Liver (tissue), 9 donors: Measurements from ENCODE around the gene NRDC. TPM values are rescaled to one million over a fixed set of nuclear protein-coding genes. Genes with fewer than 3 reads are reported as not detected.
"Not testable (repeated sequence)": the region's sequence is repeated elsewhere in the genome, so short reads cannot be mapped to it uniquely, and the experiment has no call there.

Experiments
- DNase-seq: peaks from one replicate; pipeline ENCODE4 v3.0.0-alpha.2; 2017; ENCODE audit warnings: low spot score
- H3K27ac ChIP-seq, 2 donors: one replicate each; pipeline ENCODE4 v1.7.0; 2013; ENCODE audit warnings: inconsistent platforms in 2 of 2, low read length in 2 of 2, control low read depth in 1 of 2, low read depth in 1 of 2, mild to moderate bottlenecking in 1 of 2
- H3K27me3 ChIP-seq, 4 donors: one replicate each; pipeline versions ENCODE4 v1.6.1 to v1.7.0; 2013; ENCODE audit warnings: low read length in 3 of 4, inconsistent platforms in 1 of 4, mild to moderate bottlenecking in 1 of 4, moderate library complexity in 1 of 4; ENCODE audit not compliant: control insufficient read depth in 4 of 4, insufficient read depth in 4 of 4
- H3K36me3 ChIP-seq, 4 donors: one replicate each; pipeline versions ENCODE4 v1.6.1 to v1.7.0; 2013; ENCODE audit warnings: low read length in 3 of 4, mild to moderate bottlenecking in 3 of 4, low read depth in 1 of 4, moderate library complexity in 1 of 4; ENCODE audit not compliant: control insufficient read depth in 4 of 4, insufficient read depth in 3 of 4
- H3K4me1 ChIP-seq, 4 donors: one replicate each; pipeline versions ENCODE4 v1.6.1 to v1.7.0; 2013; ENCODE audit warnings: low read length in 3 of 4, mild to moderate bottlenecking in 3 of 4, moderate library complexity in 1 of 4; ENCODE audit not compliant: control insufficient read depth in 4 of 4, insufficient read depth in 4 of 4
- H3K4me3 ChIP-seq, 3 donors: one replicate each; pipeline versions ENCODE4 v1.6.1 to v1.7.0; 2013; ENCODE audit warnings: low read length in 3 of 3, control low read depth in 1 of 3, low read depth in 1 of 3, mild to moderate bottlenecking in 1 of 3
- H3K9ac ChIP-seq, 2 donors: one replicate each; pipeline ENCODE4 v1.7.0; 2013; ENCODE audit warnings: low read length in 2 of 2, mild to moderate bottlenecking in 2 of 2, moderate library complexity in 2 of 2, control low read depth in 1 of 2, low read depth in 1 of 2
- H3K9me3 ChIP-seq, 4 donors: one replicate each; pipeline versions ENCODE4 v1.6.1 to v1.7.0; 2013; ENCODE audit warnings: low read length in 3 of 4; ENCODE audit not compliant: control insufficient read depth in 4 of 4
- CTCF ChIP-seq: fragments of 150-350 bp; IDR thresholded peaks from 2 replicates; pipeline ENCODE4 v1.5.1; 2017; ENCODE audit warnings: improper control_type of control experiment, low read depth, low read length; ENCODE audit not compliant: missing input control
- EGR1 ChIP-seq, 2 donors: IDR thresholded peaks; 2 replicates each; pipeline ENCODE4 v1.6.1; 2016 to 2018; ENCODE audit warnings: antibody characterized with exemption in 2 of 2, low read depth in 2 of 2
- FOXA2 ChIP-seq: IDR thresholded peaks from 2 replicates; pipeline ENCODE4 v1.6.1; 2016; ENCODE audit warnings: antibody characterized with exemption
- GABPA ChIP-seq, 2 donors: IDR thresholded peaks in 1 of 2; conservative IDR thresholded peaks in 1 of 2; 2 replicates each; pipeline ENCODE4 v1.6.1; 2016; ENCODE audit warnings: antibody characterized with exemption in 2 of 2, mild to moderate bottlenecking in 1 of 2, moderate library complexity in 1 of 2
- HNF4G ChIP-seq: IDR thresholded peaks from 2 replicates; pipeline ENCODE4 v1.6.1; 2016; ENCODE audit warnings: antibody characterized with exemption
- JUND ChIP-seq, 2 donors: IDR thresholded peaks; 2 replicates each; pipeline ENCODE4 v1.6.1; 2016; ENCODE audit warnings: antibody characterized with exemption in 2 of 2
- NR2F2 ChIP-seq: IDR thresholded peaks from 2 replicates; pipeline ENCODE4 v1.6.1; 2016; ENCODE audit warnings: antibody characterized with exemption
- YY1 ChIP-seq: IDR thresholded peaks from 2 replicates; pipeline ENCODE4 v1.6.1; 2016; ENCODE audit warnings: antibody characterized with exemption, mild to moderate bottlenecking
- WGBS: extraction: QIAGEN DNeasy Blood & Tissue Kit; methylation state at CpG from one replicate; pipeline ENCODE4 v1.1.7; 2013; 5-methylcytosine and 5-hydroxymethylcytosine counted together
- polyA plus RNA-seq, 2 donors: library from polyadenylated mRNA; stranded (reverse) in 1 of 2; unstranded in 1 of 2; fragments of 200-250 nt in 1 of 2; fragments of >200 nt in 1 of 2; fragmentation: Nextera tagmentation in 1 of 2; extraction: Ambion mirVana in 1 of 2; gene quantifications; one replicate each; pipeline versions ENCODE4 v1.2.1 to v1.2.3, GENCODE V29; 2013 to 2015
- total RNA-seq, 2 donors: library from RNA; depleted of rRNA; stranded (reverse); fragments of >200 nt; gene quantifications; one replicate each; pipeline ENCODE4 v1.2.3, GENCODE V29; 2014
- TF ChIP-seq, protein P1 (sequence below): IDR thresholded peaks from 2 replicates; pipeline ENCODE4 v1.6.1; 2016; ENCODE audit warnings: antibody characterized with exemption
- TF ChIP-seq, protein P2 (sequence below): IDR thresholded peaks from 2 replicates; pipeline ENCODE4 v1.6.1; 2016; ENCODE audit warnings: antibody characterized with exemption
- donor health status: healthy.
- donor health status: healthy.
- donor health status: healthy.
- donor health status: healthy.
- donor health status: healthy.

Gene NRDC
- total and polyA plus RNA-seq, 4 donors = 42.8 to 88.7 (median 72.1) TPM

DNA sequence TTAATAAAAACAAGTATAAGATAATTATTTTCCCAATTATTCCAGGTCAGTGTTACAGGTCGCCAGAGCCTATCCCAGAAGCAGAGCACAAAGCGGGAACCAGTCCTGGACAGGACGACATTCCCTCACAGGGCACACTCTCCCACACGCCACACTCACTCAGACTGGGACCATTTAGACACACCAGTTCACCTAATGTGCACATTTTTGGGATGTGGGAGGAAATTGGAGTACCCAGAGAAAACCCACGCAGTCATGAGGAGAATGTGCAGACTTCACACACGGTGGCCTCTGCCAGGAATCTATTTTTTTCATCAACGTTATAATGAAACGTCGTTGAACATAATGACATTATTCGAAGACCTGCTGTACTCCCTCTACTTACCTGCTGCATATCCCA lies 20.5 kb upstream of the NRDC start:
- H3K36me3 ChIP-seq = no peaks in the 10 kb centered on the region
- no peak for DNase-seq
- 78% methylated on average over 10 of the region's 10 CpGs for WGBS
- peaks cover 0 to 3% (median 1%) of the 10 kb centered on the region in 4 donors for H3K27me3 ChIP-seq
- H3K9ac ChIP-seq = no peak overlapping the region
- TF ChIP-seq, protein P1, sequence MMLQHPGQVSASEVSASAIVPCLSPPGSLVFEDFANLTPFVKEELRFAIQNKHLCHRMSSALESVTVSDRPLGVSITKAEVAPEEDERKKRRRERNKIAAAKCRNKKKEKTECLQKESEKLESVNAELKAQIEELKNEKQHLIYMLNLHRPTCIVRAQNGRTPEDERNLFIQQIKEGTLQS = no peak
- TF ChIP-seq JUND (IDR thresholded peaks at IDR 0.05) = no peak
- no peak overlapping the region for H3K4me3 ChIP-seq
- no peaks in the 10 kb centered on the region for H3K4me1 ChIP-seq
- no peaks in the 10 kb centered on the region for H3K9me3 ChIP-seq
- no peak overlapping the region for H3K27ac ChIP-seq

DNA sequence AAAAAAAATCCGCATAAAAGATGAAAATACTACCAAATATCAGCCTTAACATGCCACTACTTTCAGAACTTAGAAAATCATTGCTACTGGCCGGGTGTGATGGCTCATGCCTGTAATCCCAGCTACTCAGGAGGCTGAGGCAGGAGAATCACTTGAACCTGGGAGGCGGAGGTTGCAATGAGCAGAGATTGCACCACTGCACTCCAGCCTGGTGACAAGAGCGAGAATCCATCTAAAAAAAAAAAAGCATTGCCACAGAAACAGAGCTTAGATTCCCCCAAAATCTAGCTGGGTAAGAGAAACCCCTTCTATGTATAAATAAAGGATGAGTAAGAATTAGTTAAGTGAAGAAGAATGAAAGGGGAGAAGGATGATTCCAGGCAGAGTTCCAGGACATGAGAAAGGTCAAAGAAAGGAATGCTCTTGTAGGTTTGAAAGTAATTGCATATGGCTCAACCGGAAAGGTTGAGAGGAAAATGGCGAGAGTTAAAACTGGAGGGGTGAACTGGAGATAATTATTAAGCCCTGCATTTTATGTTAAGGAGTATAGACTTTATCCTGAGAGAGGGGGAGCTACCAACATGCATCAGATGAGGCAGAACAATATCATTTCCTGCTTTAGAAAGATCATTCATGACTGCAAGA lies 19.7 kb upstream of the NRDC start:
- Histone ChIP-seq H3K9ac (no peak overlapping the region), H3K4me1 (no peaks in the 10 kb centered on the region), H3K4me3 (no peak overlapping the region), H3K9me3 (no peaks in the 10 kb centered on the region), H3K27ac (no peak overlapping the region), H3K27me3 (peaks cover 0 to 3% (median 1%) of the 10 kb centered on the region in 4 donors), H3K36me3 (no peaks in the 10 kb centered on the region)
- no peak for DNase-seq
- 75% methylated on average over 6 of the region's 6 CpGs for WGBS
- TF ChIP-seq HNF4G (no peak), FOXA2 (no peak), EGR1 (IDR thresholded peaks at IDR 0.05; ENCODE audit: low read depth in 2 of 2) (no peak), YY1 (no peak)
- TF ChIP-seq, protein P2, sequence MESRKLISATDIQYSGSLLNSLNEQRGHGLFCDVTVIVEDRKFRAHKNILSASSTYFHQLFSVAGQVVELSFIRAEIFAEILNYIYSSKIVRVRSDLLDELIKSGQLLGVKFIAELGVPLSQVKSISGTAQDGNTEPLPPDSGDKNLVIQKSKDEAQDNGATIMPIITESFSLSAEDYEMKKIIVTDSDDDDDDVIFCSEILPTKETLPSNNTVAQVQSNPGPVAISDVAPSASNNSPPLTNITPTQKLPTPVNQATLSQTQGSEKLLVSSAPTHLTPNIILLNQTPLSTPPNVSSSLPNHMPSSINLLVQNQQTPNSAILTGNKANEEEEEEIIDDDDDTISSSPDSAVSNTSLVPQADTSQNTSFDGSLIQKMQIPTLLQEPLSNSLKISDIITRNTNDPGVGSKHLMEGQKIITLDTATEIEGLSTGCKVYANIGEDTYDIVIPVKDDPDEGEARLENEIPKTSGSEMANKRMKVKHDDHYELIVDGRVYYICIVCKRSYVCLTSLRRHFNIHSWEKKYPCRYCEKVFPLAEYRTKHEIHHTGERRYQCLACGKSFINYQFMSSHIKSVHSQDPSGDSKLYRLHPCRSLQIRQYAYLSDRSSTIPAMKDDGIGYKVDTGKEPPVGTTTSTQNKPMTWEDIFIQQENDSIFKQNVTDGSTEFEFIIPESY = no peak

- Histone ChIP-seq H3K4me1 (no peaks in the 10 kb centered on the region), H3K36me3 (no peaks in the 10 kb centered on the region), H3K27me3 (peaks cover 0 to 8% (median 1%) of the 10 kb centered on the region in 4 donors), H3K27ac (no peak overlapping the region), H3K9me3 (no peaks in the 10 kb centered on the region), H3K4me3 (no peak overlapping the region), H3K9ac (no peak overlapping the region)
- no peak for DNase-seq
- TF ChIP-seq, protein P2 = no peak
- TF ChIP-seq CTCF = no peak
- no peak for TF ChIP-seq NR2F2
- no peak for TF ChIP-seq GABPA (IDR thresholded peaks at IDR 0.05 in 1 of 2, conservative IDR thresholded peaks at IDR 0.05 in 1 of 2)
- TF ChIP-seq FOXA2 = no peak
Observed at GRCh38 chr1:51897699-51898031, 19.1 kb upstream of the NRDC start.

DNA sequence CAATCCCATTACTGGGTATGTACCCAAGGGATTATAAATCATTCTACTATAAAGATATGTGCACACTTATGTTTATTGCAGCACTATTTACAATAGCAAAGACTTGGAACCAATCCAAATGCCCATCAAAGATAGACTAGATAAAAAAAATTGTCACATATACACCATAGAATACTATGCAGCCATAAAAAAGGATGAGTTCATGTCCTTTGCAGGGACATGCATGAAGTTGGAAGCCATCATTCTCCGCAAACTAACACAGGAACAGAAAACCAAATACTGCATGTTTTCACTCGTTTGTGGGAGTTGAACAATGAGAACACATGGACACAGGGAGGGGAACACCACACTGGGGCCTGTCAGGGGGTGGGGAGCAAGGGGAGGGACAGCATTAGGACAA lies 16.2 kb upstream of the NRDC start:
- 73% methylated on average over 2 of the region's 2 CpGs for WGBS
- H3K4me1 ChIP-seq, H3K9ac ChIP-seq, DNase-seq, H3K36me3 ChIP-seq, H3K27ac ChIP-seq, H3K9me3 ChIP-seq, H3K4me3 ChIP-seq, H3K27me3 ChIP-seq: not testable (repeated sequence)
